Measurements from ENCODE around the gene GCGR.

DNA sequence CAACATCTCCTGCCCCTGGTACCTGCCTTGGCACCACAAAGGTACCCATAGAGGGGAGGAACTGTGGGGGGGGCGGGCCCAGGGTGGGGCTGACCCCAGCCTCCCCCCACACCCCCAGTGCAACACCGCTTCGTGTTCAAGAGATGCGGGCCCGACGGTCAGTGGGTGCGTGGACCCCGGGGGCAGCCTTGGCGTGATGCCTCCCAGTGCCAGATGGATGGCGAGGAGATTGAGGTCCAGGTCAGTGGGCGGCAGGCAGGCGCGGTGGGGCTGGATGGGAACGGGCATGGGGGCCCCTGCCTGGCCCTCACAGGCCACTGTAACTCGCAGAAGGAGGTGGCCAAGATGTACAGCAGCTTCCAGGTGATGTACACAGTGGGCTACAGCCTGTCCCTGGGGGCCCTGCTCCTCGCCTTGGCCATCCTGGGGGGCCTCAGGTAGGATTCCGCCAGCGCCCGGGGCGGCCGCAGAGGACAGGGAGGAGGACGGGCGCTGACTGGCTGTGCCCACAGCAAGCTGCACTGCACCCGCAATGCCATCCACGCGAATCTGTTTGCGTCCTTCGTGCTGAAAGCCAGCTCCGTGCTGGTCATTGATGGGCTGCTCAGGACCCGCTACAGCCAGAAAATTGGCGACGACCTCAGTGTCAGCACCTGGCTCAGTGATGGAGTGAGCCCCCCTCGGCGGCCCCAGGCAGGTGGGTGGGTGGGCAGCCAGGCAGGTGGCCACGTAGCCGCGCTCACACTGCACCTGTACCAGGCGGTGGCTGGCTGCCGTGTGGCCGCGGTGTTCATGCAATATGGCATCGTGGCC, 7.1 kb downstream of the GCGR start:
- TF ChIP-seq POLR2A (IDR thresholded peaks at IDR 0.05; ENCODE audit: low read length) (no peak), GATA1 (IDR thresholded peaks at IDR 0.05; ENCODE audit: low read depth, low read length) (no peak)
